ENCODE results near the gene CCDC170.

CCDC170 gene

GRCh38 chr6:151564654-151565053 lies 70.8 kb downstream of the CCDC170 start:
- no peak overlapping the region for H3K4me3 ChIP-seq (ENCODE audit: insufficient read depth, low read depth, low read length)
- H3K36me3 ChIP-seq (ENCODE audit: control insufficient read depth, insufficient read depth, low read length), result no peaks in the 10 kb centered on the region
- no peak overlapping the region for H3K27ac ChIP-seq (ENCODE audit: insufficient read depth, low read depth, low read length, poor library complexity, severe bottlenecking)
- 73 to 74% methylated on average over 4 of the region's 4 CpGs for WGBS, 2 experiments
- no peaks in the 10 kb centered on the region for H3K4me1 ChIP-seq (ENCODE audit: control insufficient read depth, insufficient read depth, low read length)
- H3K27me3 ChIP-seq (ENCODE audit: control insufficient read depth, insufficient read depth, low read length, poor library complexity, severe bottlenecking), result no peaks in the 10 kb centered on the region
- no peaks in the 10 kb centered on the region for H3K9me3 ChIP-seq (ENCODE audit: control insufficient read depth, low read length)

- WGBS, 2 experiments, result 93 to 95% methylated on average over 1 of the region's 1 CpG
Measured at GRCh38 chr6:151565940-151566339, 72.1 kb downstream of the CCDC170 start.

GRCh38 chr6:151566557-151566956 lies 72.7 kb downstream of the CCDC170 start:
- Histone ChIP-seq H3K27ac (ENCODE audit: insufficient read depth, low read depth, low read length, poor library complexity, severe bottlenecking) (no peak overlapping the region), H3K27me3 (ENCODE audit: control insufficient read depth, insufficient read depth, low read length, poor library complexity, severe bottlenecking) (no peaks in the 10 kb centered on the region), H3K9me3 (ENCODE audit: control insufficient read depth, low read length) (no peaks in the 10 kb centered on the region), H3K4me3 (ENCODE audit: insufficient read depth, low read depth, low read length) (no peak overlapping the region), H3K4me1 (ENCODE audit: control insufficient read depth, insufficient read depth, low read length) (no peaks in the 10 kb centered on the region), H3K36me3 (ENCODE audit: control insufficient read depth, insufficient read depth, low read length) (no peaks in the 10 kb centered on the region)
- WGBS, 2 experiments, result 85 to 100% methylated on average over 1 of the region's 2 CpGs

More at GRCh38 chr6:151565940-151566339, 72.1 kb downstream of the CCDC170 start:
- Histone ChIP-seq H3K4me3 (ENCODE audit: insufficient read depth, low read depth, low read length) (no peak overlapping the region), H3K9me3 (ENCODE audit: control insufficient read depth, low read length) (no peaks in the 10 kb centered on the region), H3K4me1 (ENCODE audit: control insufficient read depth, insufficient read depth, low read length) (no peaks in the 10 kb centered on the region), H3K27ac (ENCODE audit: insufficient read depth, low read depth, low read length, poor library complexity, severe bottlenecking) (no peak overlapping the region), H3K27me3 (ENCODE audit: control insufficient read depth, insufficient read depth, low read length, poor library complexity, severe bottlenecking) (no peaks in the 10 kb centered on the region), H3K36me3 (ENCODE audit: control insufficient read depth, insufficient read depth, low read length) (no peaks in the 10 kb centered on the region)

- H3K27me3 ChIP-seq (ENCODE audit: control insufficient read depth, insufficient read depth, low read length, poor library complexity, severe bottlenecking), result no peaks in the 10 kb centered on the region
- WGBS, 2 experiments, result 83 to 87% methylated on average over 8 of the region's 8 CpGs
- H3K36me3 ChIP-seq (ENCODE audit: control insufficient read depth, insufficient read depth, low read length), result no peaks in the 10 kb centered on the region
- H3K4me1 ChIP-seq (ENCODE audit: control insufficient read depth, insufficient read depth, low read length), result no peaks in the 10 kb centered on the region
- no peaks in the 10 kb centered on the region for H3K9me3 ChIP-seq (ENCODE audit: control insufficient read depth, low read length)
- H3K27ac ChIP-seq (ENCODE audit: insufficient read depth, low read depth, low read length, poor library complexity, severe bottlenecking), result no peak overlapping the region
- H3K4me3 ChIP-seq (ENCODE audit: insufficient read depth, low read depth, low read length), result no peak overlapping the region
Measured at GRCh38 chr6:151576633-151577032, 82.8 kb downstream of the CCDC170 start.

GRCh38 chr6:151577257-151577656 lies 83.4 kb downstream of the CCDC170 start:
- H3K27me3 ChIP-seq (ENCODE audit: control insufficient read depth, insufficient read depth, low read length, poor library complexity, severe bottlenecking), result no peaks in the 10 kb centered on the region
- H3K27ac ChIP-seq (ENCODE audit: insufficient read depth, low read depth, low read length, poor library complexity, severe bottlenecking), result no peak overlapping the region
- H3K36me3 ChIP-seq (ENCODE audit: control insufficient read depth, insufficient read depth, low read length), result no peaks in the 10 kb centered on the region
- no peaks in the 10 kb centered on the region for H3K4me1 ChIP-seq (ENCODE audit: control insufficient read depth, insufficient read depth, low read length)
- H3K9me3 ChIP-seq (ENCODE audit: control insufficient read depth, low read length), result no peaks in the 10 kb centered on the region
- no peak overlapping the region for H3K4me3 ChIP-seq (ENCODE audit: insufficient read depth, low read depth, low read length)
- 92 to 97% methylated on average over 5 of the region's 5 CpGs for WGBS, 2 experiments

GRCh38 chr6:151585741-151586140 lies 91.9 kb downstream of the CCDC170 start:
- H3K36me3 ChIP-seq (ENCODE audit: control insufficient read depth, insufficient read depth, low read length), result no peaks in the 10 kb centered on the region
- no peaks in the 10 kb centered on the region for H3K4me1 ChIP-seq (ENCODE audit: control insufficient read depth, insufficient read depth, low read length)
- no peaks in the 10 kb centered on the region for H3K27me3 ChIP-seq (ENCODE audit: control insufficient read depth, insufficient read depth, low read length, poor library complexity, severe bottlenecking)
- H3K27ac ChIP-seq (ENCODE audit: insufficient read depth, low read depth, low read length, poor library complexity, severe bottlenecking), result no peak overlapping the region
- 88 to 95% methylated on average over 2 of the region's 2 CpGs for WGBS, 2 experiments
- no peaks in the 10 kb centered on the region for H3K9me3 ChIP-seq (ENCODE audit: control insufficient read depth, low read length)
- H3K4me3 ChIP-seq (ENCODE audit: insufficient read depth, low read depth, low read length), result no peak overlapping the region

GRCh38 chr6:151589667-151590066 lies 95.8 kb downstream of the CCDC170 start:
- 76 to 86% methylated on average over 6 of the region's 6 CpGs for WGBS, 2 experiments
- H3K36me3 ChIP-seq (ENCODE audit: control insufficient read depth, insufficient read depth, low read length), result no peaks in the 10 kb centered on the region
- no peak overlapping the region for H3K4me3 ChIP-seq (ENCODE audit: insufficient read depth, low read depth, low read length)

GRCh38 chr6:151590742-151591141 lies 96.9 kb downstream of the CCDC170 start:
- no peaks in the 10 kb centered on the region for H3K36me3 ChIP-seq (ENCODE audit: control insufficient read depth, insufficient read depth, low read length)
- H3K27ac ChIP-seq (ENCODE audit: insufficient read depth, low read depth, low read length, poor library complexity, severe bottlenecking), result no peak overlapping the region
- H3K4me1 ChIP-seq (ENCODE audit: control insufficient read depth, insufficient read depth, low read length), result no peaks in the 10 kb centered on the region
- no peak overlapping the region for H3K4me3 ChIP-seq (ENCODE audit: insufficient read depth, low read depth, low read length)
- WGBS, 2 experiments, result 92% methylated on average over 1 of the region's 2 CpGs
- no peaks in the 10 kb centered on the region for H3K9me3 ChIP-seq (ENCODE audit: control insufficient read depth, low read length)
- H3K27me3 ChIP-seq (ENCODE audit: control insufficient read depth, insufficient read depth, low read length, poor library complexity, severe bottlenecking), result no peaks in the 10 kb centered on the region

More at GRCh38 chr6:151589667-151590066, 95.8 kb downstream of the CCDC170 start:
- no peaks in the 10 kb centered on the region for H3K4me1 ChIP-seq (ENCODE audit: control insufficient read depth, insufficient read depth, low read length)
- no peaks in the 10 kb centered on the region for H3K9me3 ChIP-seq (ENCODE audit: control insufficient read depth, low read length)
- no peaks in the 10 kb centered on the region for H3K27me3 ChIP-seq (ENCODE audit: control insufficient read depth, insufficient read depth, low read length, poor library complexity, severe bottlenecking)
- H3K27ac ChIP-seq (ENCODE audit: insufficient read depth, low read depth, low read length, poor library complexity, severe bottlenecking), result no peak overlapping the region

- Histone ChIP-seq H3K36me3 (ENCODE audit: control insufficient read depth, insufficient read depth, low read length) (no peaks in the 10 kb centered on the region), H3K4me3 (ENCODE audit: insufficient read depth, low read depth, low read length) (no peak overlapping the region), H3K9me3 (ENCODE audit: control insufficient read depth, low read length) (no peaks in the 10 kb centered on the region), H3K27ac (ENCODE audit: insufficient read depth, low read depth, low read length, poor library complexity, severe bottlenecking) (no peak overlapping the region), H3K27me3 (ENCODE audit: control insufficient read depth, insufficient read depth, low read length, poor library complexity, severe bottlenecking) (no peaks in the 10 kb centered on the region), H3K4me1 (ENCODE audit: control insufficient read depth, insufficient read depth, low read length) (no peaks in the 10 kb centered on the region)
- 89 to 96% methylated on average over 9 of the region's 9 CpGs for WGBS, 2 experiments
Measured at GRCh38 chr6:151592449-151593159, 98.8 kb downstream of the CCDC170 start.

GRCh38 chr6:151609146-151609902 lies 115.5 kb downstream of the CCDC170 start:
- 79 to 86% methylated on average over 4 of the region's 4 CpGs for WGBS, 2 experiments

More at GRCh38 chr6:151609146-151609902, 115.5 kb downstream of the CCDC170 start:
- Histone ChIP-seq H3K36me3 (ENCODE audit: control insufficient read depth, insufficient read depth, low read length) (no peaks in the 10 kb centered on the region), H3K4me3 (ENCODE audit: insufficient read depth, low read depth, low read length) (no peak overlapping the region), H3K27me3 (ENCODE audit: control insufficient read depth, insufficient read depth, low read length, poor library complexity, severe bottlenecking) (no peaks in the 10 kb centered on the region), H3K4me1 (ENCODE audit: control insufficient read depth, insufficient read depth, low read length) (no peaks in the 10 kb centered on the region), H3K9me3 (ENCODE audit: control insufficient read depth, low read length) (no peaks in the 10 kb centered on the region), H3K27ac (ENCODE audit: insufficient read depth, low read depth, low read length, poor library complexity, severe bottlenecking) (no peak overlapping the region)
